GM18909 (cell line): ENCODE results near the gene S100A10.

ENCODE experiments used
- ATAC-seq: cut with Tn5 transposase; IDR thresholded peaks from one replicate; pipeline ENCODE4 v1.9.1; 2021; ENCODE audit warnings: mild to moderate bottlenecking; ENCODE audit not compliant: unreplicated experiment, poor library complexity

The S100A10 gene

GRCh38 chr1:152014943-152015342 is 21.3 kb upstream of the S100A10 start:
- ATAC-seq = no peak

DNA sequence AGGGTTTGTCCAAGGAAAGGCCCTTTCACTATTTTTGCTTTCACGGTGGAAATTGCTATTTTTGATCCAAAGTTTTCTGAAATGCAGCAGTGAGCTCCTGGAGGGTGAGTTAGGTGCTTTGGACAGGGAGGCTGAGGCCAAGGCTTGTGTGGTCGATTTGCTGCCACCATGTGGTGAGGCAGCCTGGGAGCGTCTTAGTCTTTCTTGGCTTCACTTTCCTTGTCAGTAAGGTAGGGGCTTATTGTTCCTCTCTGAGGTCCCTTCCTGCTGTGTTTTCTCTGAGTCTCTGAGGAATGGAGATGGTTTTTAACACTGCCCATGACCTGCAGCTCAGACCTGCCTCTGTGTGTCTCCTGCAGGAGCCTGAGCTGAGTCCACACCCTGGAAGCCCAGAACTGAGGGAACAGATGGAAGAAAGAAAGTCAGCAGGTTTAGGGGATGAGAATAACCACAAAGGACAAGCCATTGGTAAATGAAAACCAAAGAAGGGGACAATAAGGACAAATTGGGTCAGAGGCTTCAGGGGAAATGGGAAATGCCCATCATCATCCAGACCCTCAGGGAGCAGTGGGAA is 20.1 kb upstream of the S100A10 start:
- ATAC-seq = no peak

GRCh38 chr1:152009691-152010090 is 16.0 kb upstream of the S100A10 start:
- ATAC-seq = no peak

GRCh38 chr1:152007047-152007446 is 13.4 kb upstream of the S100A10 start:
- no peak for ATAC-seq

DNA sequence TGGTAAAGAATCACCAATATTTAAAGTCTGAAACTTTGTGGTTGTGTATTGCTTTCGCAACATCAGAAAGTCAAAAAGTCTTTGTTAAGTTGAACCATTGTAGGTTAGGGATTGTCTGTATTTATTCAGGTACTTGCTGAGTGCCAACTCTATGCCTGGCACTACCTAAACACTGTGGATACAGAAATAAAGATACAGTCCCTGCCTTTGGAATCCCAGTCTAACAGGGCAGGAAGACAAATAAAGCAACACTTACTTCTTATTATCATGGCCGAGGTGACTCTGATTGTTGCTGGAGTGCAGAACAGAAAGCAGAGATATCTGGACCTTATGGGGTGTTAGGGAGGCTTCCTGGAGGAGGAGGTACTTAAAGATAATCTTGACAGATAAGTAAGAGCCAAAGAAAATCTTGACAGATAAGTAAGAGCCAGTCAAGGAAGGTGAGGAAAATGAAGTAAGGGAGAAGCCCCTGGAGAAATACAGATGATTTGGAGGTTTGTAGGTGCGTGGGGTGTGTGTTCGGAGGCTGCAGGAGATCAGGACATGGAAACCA is 11.8 kb upstream of the S100A10 start:
- ATAC-seq = no peak

GRCh38 chr1:152003846-152004442 is 10.3 kb upstream of the S100A10 start:
- ATAC-seq = no peak

GRCh38 chr1:152002960-152003359 is 9.3 kb upstream of the S100A10 start:
- no peak for ATAC-seq

GRCh38 chr1:152001631-152002584 is 8.2 kb upstream of the S100A10 start:
- no peak for ATAC-seq

GRCh38 chr1:152000964-152001630 is 7.4 kb upstream of the S100A10 start:
- no peak for ATAC-seq

- no peak for ATAC-seq
Measured at GRCh38 chr1:151998611-151999362, 5.1 kb upstream of the S100A10 start.

- ATAC-seq = no peak
Measured at GRCh38 chr1:151997284-151997570, 3.6 kb upstream of the S100A10 start.

DNA sequence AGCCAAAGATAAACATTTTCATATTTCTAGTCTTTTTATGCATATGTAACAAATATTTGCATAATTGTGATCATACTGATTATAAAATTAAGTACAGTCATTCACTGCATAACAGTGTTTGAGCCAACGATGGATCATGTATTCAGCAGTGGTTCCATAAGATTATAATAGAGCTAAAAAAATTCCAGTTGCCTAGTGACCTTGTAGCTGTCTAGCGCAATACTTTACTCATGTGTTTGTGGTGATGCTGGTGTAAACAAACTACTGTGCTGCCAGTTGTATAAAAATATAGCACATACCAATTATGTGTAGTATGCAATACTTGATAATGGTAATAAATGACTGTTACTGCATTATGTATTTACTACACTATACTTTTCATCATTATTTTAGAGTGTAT is 2.1 kb upstream of the S100A10 start:
- no peak for ATAC-seq

- ATAC-seq = no peak
Measured at GRCh38 chr1:151994956-151995355, 1.3 kb upstream of the S100A10 start.

DNA sequence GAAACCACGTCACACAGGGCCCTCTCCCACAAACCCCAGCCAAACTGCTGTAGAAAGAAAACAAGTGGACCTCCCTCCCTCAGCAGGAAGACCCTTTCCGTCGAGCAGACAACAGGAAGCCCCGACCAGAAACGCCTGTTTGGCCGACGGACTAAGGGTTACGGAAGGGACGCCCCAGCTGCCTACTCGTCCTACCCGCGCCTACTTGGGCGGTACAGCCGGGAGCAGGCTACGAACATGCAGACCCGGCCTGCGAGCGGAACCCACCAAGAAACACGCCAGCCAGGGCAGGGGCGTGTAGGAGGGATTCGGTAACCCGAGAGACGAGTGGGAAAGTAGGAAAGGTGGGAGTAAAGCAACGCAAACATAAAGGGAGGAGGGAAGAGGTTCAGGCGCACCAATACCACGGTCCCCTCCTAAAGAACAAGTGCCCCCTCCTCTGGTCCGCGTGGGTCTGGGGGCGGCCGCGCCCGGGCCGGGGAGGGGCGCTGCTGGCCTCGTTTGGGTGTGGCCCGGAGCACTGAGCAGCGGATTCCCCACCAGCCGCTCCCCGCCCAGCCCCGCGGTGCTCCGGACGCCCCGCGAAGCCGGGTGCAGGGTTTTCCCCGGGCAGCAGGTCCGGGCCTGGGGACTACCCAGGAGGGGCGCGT is 450 bp downstream of the S100A10 start:
- no peak for ATAC-seq

- ATAC-seq = no peak
Measured at GRCh38 chr1:151992303-151993083, 1.2 kb downstream of the S100A10 start.

DNA sequence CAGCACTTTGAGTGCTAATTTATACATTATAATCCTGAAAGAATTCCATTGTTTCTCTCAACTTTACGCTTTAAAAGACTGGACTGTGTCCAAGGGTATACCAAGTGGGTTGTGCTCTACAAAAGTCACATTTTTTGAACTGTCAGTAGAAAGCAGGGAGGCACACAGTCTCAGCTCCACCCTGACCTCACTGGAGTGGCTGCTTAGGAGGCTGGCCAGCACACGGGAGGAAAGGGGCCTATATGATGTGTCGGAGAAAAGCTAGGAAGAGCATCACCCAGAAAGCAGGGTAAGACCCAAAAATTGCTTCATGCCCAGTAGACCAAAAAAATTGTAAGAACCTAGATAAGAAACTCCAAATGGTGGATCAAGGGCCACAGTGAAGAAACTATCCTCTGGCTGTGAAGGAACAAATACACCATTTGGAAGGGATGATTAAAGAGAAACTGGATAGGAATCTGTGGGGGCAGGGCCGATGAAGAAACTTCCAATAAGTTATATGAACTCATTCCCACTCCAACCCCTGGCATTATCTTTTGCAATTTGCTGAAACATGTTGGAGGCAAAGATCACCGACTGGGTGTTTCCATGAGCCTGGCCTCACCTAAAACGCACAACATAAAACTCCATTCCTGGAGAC is 1.9 kb downstream of the S100A10 start:
- no peak for ATAC-seq

DNA sequence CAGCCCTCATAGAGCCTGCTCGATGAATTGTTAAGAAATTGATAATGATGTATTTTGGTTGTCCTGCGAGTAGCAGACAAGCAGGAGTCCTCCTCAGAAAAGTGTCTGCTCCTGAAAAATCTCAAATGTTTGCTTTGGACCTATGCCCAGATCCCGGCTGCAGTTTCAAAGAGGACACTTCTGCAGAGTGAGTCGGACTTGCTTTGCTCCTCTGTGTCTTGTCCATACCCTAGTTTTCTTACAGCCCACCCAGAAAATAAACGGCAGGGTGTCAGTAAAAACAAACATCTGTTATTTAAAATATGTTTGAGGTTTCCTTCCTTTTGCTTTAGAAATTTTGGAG is 2.8 kb downstream of the S100A10 start:
- no peak for ATAC-seq

DNA sequence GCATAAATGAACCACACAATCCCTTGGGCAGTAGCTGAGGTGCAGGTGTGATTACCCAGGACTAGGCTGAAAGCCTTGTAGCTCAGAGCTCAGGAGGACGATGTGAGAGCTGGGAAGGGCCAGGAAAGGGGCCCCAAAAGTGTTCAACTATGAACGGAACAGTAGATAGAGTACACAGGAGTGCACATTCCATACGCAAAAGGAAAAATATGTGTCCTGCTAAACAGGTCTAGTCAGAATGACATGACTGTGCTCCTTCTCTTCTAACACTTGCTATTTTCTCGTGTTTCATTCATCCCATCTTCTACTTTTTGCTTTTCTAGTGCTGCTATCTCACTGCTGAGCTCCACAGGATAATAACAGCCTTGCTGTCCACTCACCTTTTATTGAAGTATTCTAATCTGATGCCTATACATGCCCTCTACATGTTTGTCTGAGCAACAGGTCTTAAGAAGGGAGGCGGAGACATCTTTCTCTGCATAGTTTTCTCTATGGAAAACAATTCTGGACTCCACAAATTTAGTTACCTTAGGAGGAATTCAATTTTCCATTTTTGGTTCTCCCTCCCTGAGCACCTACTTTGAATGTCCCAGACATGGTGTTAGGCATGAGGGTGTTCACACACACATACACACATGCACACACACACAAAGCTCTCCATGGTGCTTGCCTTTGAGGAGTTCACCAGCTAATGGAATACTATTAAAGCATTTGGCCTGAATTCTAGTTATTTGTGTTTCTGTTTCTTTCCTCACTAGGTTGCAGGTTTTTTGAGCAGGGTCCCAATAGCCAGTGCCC is 3.4 kb downstream of the S100A10 start:
- no peak for ATAC-seq
